ENCODE measurements around the gene IL21. TPM values are rescaled to one million over a fixed set of nuclear protein-coding genes. Genes with fewer than 3 reads are reported as not detected.
A peak's percentile ranks its signal among the peaks of the same experiment; 100 is the strongest.

IL21 gene
- total RNA-seq, 4 donors from 2014 or later: not detected

GRCh38 chr4:122588453-122589238 lies 32.2 kb downstream of the IL21 start:
- WGBS, 2 donors: 83 to 89% methylated on average over 4 of the region's 4 CpGs
- no peak overlapping the region for H3K4me3 ChIP-seq
- DNase-seq (ENCODE audit: low spot score in 2 of 2): no peak

GRCh38 chr4:122584519-122584918 lies 36.3 kb downstream of the IL21 start:
- TF ChIP-seq EP300 (IDR thresholded peaks at IDR 0.05) (no peak), POLR2A (IDR thresholded peaks at IDR 0.05) (no peak), CTCF (IDR thresholded peaks at IDR 0.05) (no peak)
- WGBS, 2 donors: 8 to 9% methylated on average over 1 of the region's 1 CpG
- no peak for DNase-seq (ENCODE audit: low spot score in 2 of 2)
- Histone ChIP-seq H3K27ac (peak overlapping the region in 1 of 4 donors; percentile 69), H3K36me3 (no peaks in the 10 kb centered on the region), H3K9me3 (no peaks in the 10 kb centered on the region), H3K27me3 (no peaks in the 10 kb centered on the region), H3K4me3 (no peak overlapping the region), H3K4me1 (peaks cover 0 to 17% (median 0%) of the 10 kb centered on the region in 4 donors)

More at GRCh38 chr4:122588453-122589238, 32.2 kb downstream of the IL21 start:
- Histone ChIP-seq H3K4me1 (peaks cover 0 to 14% (median 0%) of the 10 kb centered on the region in 4 donors), H3K27ac (no peak overlapping the region), H3K27me3 (no peaks in the 10 kb centered on the region), H3K9me3 (no peaks in the 10 kb centered on the region), H3K36me3 (no peaks in the 10 kb centered on the region)
- TF ChIP-seq EP300 (IDR thresholded peaks at IDR 0.05) (no peak), CTCF (IDR thresholded peaks at IDR 0.05) (no peak), POLR2A (IDR thresholded peaks at IDR 0.05) (no peak)

- no peaks in the 10 kb centered on the region for H3K36me3 ChIP-seq
- H3K27ac ChIP-seq: peak overlapping the region in 1 of 4 donors; percentile 69
- H3K27me3 ChIP-seq: no peaks in the 10 kb centered on the region
- 41 to 50% methylated on average over 6 of the region's 6 CpGs for WGBS, 2 donors
- no peak for DNase-seq (ENCODE audit: low spot score in 2 of 2)
- H3K4me3 ChIP-seq: no peak overlapping the region
- TF ChIP-seq EP300 (IDR thresholded peaks at IDR 0.05) (no peak), CTCF (IDR thresholded peaks at IDR 0.05) (no peak), POLR2A (IDR thresholded peaks at IDR 0.05) (no peak)
- H3K4me1 ChIP-seq: peaks cover 0 to 17% (median 0%) of the 10 kb centered on the region in 4 donors
- no peaks in the 10 kb centered on the region for H3K9me3 ChIP-seq
Observed at GRCh38 chr4:122583906-122584305, 37.0 kb downstream of the IL21 start.

GRCh38 chr4:122577808-122578781 lies 42.8 kb downstream of the IL21 start:
- DNase-seq (ENCODE audit: low spot score in 2 of 2): peak in 1 of 2 donors; percentile 31
- TF ChIP-seq EP300 (IDR thresholded peaks at IDR 0.05): no peak
- TF ChIP-seq CTCF (IDR thresholded peaks at IDR 0.05): peak; percentile 16 to 58 (median 44)
- 60% methylated on average over 9 of the region's 9 CpGs for WGBS, 2 donors
- no peaks in the 10 kb centered on the region for H3K27me3 ChIP-seq
- H3K4me3 ChIP-seq: no peak overlapping the region
- H3K27ac ChIP-seq: no peak overlapping the region
- no peaks in the 10 kb centered on the region for H3K4me1 ChIP-seq
- no peaks in the 10 kb centered on the region for H3K9me3 ChIP-seq
- H3K36me3 ChIP-seq: no peaks in the 10 kb centered on the region
